Brain microvascular endothelial cell (primary cell): ENCODE data around the gene LIMD2.

Experiments
- DNase-seq: peaks from one replicate; pipeline ENCODE4 v3.0.0-alpha.2; 2020
- H3K27ac ChIP-seq: fragments of 250-450 bp; sonication (Bioruptor Pico); 2 replicates; pipeline ENCODE4 v1.5.1; 2020; ENCODE audit warnings: mild to moderate bottlenecking, moderate library complexity
- H3K27me3 ChIP-seq: fragments of 250-450 bp; sonication (Bioruptor Pico); replicated peaks from 2 replicates; pipeline ENCODE4 v1.5.1; 2020; ENCODE audit warnings: mild to moderate bottlenecking
- H3K36me3 ChIP-seq: fragments of 250-450 bp; sonication (Bioruptor Pico); replicated peaks from 2 replicates; pipeline ENCODE4 v1.5.1; 2020; ENCODE audit warnings: mild to moderate bottlenecking
- H3K4me3 ChIP-seq: 2 replicates; pipeline ENCODE4 v1.5.1; 2011; ENCODE audit warnings: low read depth, mild to moderate bottlenecking, control low read depth, low read length, moderate library complexity
- in situ Hi-C: cut with HindIII; loops from 2 replicates; pipeline ENCODE4 v1.10.0; 2017; ENCODE audit warnings: low sequenced_read_pairs, low pct_ligation_motif_present
- TF ChIP-seq, protein P1 (sequence below): IDR thresholded peaks from 2 replicates; pipeline ENCODE4 v1.5.1; 2011; ENCODE audit warnings: low read depth, mild to moderate bottlenecking, moderate library complexity, low read length, control low read depth, inconsistent platforms; ENCODE audit errors: missing control alignments

The LIMD2 gene

DNA sequence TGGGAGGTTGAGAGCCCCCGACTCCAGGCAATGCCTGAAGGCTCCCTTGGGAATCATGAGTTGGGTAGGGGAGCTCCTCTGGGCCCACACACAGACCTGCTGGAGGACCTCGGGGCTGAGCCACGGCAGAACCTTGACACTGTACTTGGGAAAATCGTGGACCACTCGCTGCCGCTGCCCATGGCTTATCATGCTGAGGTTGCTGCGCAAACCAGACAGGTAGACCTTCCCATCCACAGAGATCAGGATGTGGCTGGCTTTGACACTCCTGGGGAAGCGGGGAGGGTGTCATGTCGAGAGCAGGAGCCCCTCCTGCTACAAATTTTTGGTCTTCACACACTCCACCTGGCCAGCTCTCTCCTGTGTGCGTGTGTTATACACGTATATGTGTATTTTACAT is 7.2 kb upstream of the LIMD2 start:
- Histone ChIP-seq H3K27ac (no peak overlapping the region), H3K4me3 (no peak overlapping the region), H3K36me3 (peaks cover 34% of the 10 kb centered on the region), H3K27me3 (no peaks in the 10 kb centered on the region)
- TF ChIP-seq, protein P1, sequence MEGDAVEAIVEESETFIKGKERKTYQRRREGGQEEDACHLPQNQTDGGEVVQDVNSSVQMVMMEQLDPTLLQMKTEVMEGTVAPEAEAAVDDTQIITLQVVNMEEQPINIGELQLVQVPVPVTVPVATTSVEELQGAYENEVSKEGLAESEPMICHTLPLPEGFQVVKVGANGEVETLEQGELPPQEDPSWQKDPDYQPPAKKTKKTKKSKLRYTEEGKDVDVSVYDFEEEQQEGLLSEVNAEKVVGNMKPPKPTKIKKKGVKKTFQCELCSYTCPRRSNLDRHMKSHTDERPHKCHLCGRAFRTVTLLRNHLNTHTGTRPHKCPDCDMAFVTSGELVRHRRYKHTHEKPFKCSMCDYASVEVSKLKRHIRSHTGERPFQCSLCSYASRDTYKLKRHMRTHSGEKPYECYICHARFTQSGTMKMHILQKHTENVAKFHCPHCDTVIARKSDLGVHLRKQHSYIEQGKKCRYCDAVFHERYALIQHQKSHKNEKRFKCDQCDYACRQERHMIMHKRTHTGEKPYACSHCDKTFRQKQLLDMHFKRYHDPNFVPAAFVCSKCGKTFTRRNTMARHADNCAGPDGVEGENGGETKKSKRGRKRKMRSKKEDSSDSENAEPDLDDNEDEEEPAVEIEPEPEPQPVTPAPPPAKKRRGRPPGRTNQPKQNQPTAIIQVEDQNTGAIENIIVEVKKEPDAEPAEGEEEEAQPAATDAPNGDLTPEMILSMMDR = no peak
- no peak for DNase-seq
- in situ Hi-C loops = no loop called here

DNA sequence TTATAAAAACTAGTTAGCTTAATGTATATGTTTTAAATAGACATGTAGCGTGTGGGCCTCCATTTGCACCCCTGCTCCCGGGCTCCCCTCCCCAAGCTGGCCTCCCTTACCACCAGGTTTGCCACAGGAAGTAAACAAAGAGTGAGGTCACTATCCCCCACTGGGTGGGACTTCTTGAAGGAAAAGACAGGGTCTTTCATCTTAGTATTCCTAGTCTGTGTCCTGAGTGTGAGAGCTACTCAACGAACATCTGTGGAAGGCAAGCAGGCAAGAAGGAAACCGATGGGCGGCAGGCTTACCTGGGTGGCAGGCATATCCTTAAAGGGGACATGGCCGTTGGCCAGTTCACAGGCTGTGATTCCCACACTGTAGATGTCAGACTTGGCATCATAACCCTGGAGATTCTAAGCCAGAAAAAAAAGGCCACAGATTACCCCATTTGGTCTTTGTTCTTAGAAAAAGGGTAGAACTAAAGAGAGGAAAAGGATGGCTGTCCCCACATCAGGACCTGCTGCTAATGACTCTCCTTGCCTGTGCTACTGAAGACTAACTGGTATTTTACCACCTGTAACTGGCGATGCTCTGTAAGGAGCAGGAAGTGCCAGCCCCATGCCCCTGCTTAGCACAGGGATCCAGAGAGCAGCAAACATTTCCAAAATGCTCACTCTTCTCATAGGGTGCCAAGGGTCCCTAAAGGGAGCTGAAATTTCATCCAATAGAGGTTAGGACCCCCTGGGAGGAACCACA is 6.6 kb upstream of the LIMD2 start:
- Histone ChIP-seq H3K36me3 (peaks cover 31% of the 10 kb centered on the region), H3K27ac (no peak overlapping the region), H3K27me3 (no peaks in the 10 kb centered on the region), H3K4me3 (no peak overlapping the region)
- TF ChIP-seq, protein P1 = no peak
- in situ Hi-C loops = no loop called here
- no peak for DNase-seq

DNA sequence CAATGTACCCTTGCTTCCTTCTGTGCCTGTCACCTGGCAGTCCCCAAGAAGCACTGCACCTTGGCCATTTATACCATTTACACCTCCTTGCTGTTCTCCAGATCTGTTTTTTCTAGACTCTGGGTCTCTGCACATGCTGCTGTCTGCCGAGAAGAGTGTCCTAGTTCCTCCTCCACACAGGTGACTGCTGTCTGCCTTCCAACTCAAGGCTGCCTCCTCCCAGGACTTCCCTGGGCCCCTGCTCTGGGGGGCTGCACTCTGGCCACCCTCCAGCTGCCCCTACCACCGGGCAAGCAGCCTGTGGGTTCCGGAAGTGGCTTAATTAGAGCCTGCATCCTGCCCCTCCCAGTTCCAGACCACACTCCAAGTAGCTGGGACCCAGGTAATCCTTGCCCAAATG is 5.7 kb upstream of the LIMD2 start:
- Histone ChIP-seq H3K4me3 (no peak overlapping the region), H3K27ac (no peak overlapping the region), H3K36me3 (peaks cover 29% of the 10 kb centered on the region), H3K27me3 (no peaks in the 10 kb centered on the region)
- in situ Hi-C loops = no loop called here
- DNase-seq = no peak
- TF ChIP-seq, protein P1 = no peak

DNA sequence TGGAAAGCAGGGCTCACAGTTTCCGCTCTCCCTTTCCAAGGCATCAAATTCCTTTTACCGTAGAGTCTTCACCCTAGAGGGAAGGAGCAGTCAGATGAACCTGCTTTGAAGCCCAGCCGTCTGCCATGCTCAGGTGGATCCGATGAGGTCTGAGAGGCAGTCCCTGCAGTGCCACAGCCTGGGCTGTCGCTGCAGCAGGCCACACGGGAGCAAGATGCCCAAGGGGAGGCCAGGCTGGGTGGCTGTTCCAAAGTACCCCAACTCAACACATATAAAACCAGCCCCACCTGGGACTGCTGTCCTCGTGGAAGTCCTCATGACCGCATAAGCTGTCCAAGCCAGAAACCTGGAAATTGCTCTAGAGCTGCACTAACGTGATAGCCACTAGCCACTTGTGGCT is 4.9 kb upstream of the LIMD2 start:
- TF ChIP-seq, protein P1 = no peak
- Histone ChIP-seq H3K36me3 (peaks cover 24% of the 10 kb centered on the region), H3K27me3 (no peaks in the 10 kb centered on the region), H3K4me3 (no peak overlapping the region), H3K27ac (no peak overlapping the region)
- in situ Hi-C loops = no loop called here
- DNase-seq = no peak

DNA sequence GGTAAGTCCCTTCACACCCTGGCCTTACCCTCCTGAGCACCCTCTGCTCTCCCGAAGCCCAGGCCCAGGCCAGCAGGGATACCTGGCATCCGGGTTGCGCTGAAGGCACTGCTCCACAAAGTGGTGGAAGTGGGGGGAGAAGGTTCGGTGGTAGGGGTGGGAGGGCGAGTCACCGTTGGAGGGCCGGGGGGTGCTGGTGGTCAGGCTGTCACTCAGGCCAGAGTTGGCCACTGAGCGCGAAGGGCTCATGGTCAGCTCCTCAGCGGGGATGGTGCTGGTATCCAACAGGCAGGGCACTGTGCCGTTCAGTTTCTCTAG is 4.3 kb upstream of the LIMD2 start:
- Histone ChIP-seq H3K4me3 (no peak overlapping the region), H3K27me3 (no peaks in the 10 kb centered on the region), H3K36me3 (peaks cover 20% of the 10 kb centered on the region), H3K27ac (no peak overlapping the region)
- TF ChIP-seq, protein P1 = no peak
- in situ Hi-C loops = no loop called here
- no peak for DNase-seq
